SH-SY5Y (cell line): Measurements from ENCODE around the gene THSD4.

Source experiments
- GATA2 ChIP-seq: IDR thresholded peaks from 2 replicates; pipeline ENCODE4 v1.6.1; 2011; ENCODE audit warnings: mild to moderate bottlenecking, low read depth, low read length
- GATA3 ChIP-seq: IDR thresholded peaks from 2 replicates; pipeline ENCODE4 v1.6.1; 2011; ENCODE audit warnings: low read depth, mild to moderate bottlenecking, low read length, moderate library complexity

DNA sequence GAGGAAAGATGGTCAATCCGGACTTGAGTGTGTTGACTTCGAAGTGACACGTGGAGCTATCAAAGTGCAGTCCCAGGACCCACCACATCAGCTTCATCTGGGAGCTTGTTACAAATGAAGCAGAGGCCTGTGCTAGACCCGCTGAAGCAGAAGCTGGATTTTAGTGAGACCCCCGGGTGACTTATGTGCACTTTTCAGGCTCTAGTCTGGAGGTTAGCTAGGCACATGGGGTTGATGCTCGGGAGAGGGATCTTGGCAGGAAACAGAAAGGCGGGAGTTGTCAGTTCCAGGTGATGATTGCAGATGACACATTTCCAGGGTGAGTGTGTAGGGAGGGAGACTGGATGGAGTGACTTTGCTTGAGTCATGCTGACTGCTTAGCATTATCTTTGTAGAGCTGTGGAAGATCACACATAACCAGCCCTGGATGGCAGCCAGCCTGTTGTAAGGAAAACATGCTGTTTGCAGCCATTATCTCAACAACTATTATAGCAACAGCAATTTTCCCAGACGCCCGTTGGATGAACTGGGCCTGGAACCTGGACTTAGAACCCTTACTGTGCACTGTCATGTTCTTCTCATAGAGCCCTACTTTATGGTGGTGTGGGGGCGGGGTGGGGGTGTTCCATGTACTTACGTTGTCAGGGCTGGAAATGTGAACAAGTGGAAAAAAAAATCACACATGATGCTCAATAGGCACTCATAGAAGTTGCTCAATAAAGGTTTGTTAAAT is 122.4 kb downstream of the THSD4 start:
- no peak for TF ChIP-seq GATA2
- no peak for TF ChIP-seq GATA3
